ENCODE data around the gene TRIM67.

- TF ChIP-seq CTCF (IDR thresholded peaks at IDR 0.05) (no peak), EP300 (IDR thresholded peaks at IDR 0.05) (no peak), POLR2A (IDR thresholded peaks at IDR 0.05) (no peak), POLR2AphosphoS5 (IDR thresholded peaks at IDR 0.05) (no peak)
These were observed 22.1 kb downstream of the TRIM67 start for GRCh38 chr1:231183639-231184590.

All from stomach (tissue), 4 donors.